ENCODE results near the gene WARS2. TPM values are rescaled to one million over a fixed set of nuclear protein-coding genes. Genes with fewer than 3 reads are reported as not detected.

The WARS2 gene
- total RNA-seq, 4 donors from 2014 or later, result 13.3 to 28.1 (median 16.2) TPM

DNA sequence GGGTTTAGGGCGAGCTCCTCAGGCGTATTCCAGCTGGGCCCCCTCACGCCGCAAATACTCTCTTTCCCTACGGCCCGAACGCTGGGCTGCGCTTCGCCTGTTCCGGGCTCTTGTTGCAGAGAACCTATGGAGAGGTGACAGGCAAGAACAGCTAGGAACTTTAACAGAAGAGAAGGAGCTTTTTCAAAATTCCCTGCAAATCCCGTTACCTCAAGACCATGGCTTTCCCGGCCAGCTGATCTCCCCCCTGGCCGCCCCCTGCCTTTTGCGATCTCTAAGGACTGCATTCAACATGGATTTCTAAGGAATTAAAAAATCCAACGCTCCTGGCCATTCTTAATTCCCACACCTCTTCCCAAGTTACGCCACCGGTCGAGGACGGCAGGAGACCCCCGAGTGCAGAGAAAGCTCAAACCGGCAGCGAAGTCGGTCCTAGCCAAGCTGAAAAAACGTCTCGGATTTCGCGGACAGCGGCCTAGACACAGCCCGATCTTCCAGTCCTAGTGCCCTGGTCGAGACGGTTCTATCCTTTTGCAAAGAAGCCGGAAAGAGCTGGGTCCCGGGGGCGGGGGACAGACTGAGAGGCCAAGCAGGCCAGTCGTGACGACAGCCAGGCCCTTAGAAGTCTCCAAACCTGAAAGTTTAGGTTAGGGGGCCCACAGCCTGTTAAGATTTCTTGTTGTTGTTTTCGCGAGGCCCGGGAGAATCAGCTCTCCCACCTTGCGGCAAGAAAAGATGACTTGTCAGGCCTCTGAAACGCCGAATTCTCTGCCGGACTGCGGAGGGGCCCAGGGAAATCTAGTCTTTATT, 151.2 kb downstream of the WARS2 start:
- TF ChIP-seq EP300 (IDR thresholded peaks at IDR 0.05), result no peak
- TF ChIP-seq, protein P1, sequence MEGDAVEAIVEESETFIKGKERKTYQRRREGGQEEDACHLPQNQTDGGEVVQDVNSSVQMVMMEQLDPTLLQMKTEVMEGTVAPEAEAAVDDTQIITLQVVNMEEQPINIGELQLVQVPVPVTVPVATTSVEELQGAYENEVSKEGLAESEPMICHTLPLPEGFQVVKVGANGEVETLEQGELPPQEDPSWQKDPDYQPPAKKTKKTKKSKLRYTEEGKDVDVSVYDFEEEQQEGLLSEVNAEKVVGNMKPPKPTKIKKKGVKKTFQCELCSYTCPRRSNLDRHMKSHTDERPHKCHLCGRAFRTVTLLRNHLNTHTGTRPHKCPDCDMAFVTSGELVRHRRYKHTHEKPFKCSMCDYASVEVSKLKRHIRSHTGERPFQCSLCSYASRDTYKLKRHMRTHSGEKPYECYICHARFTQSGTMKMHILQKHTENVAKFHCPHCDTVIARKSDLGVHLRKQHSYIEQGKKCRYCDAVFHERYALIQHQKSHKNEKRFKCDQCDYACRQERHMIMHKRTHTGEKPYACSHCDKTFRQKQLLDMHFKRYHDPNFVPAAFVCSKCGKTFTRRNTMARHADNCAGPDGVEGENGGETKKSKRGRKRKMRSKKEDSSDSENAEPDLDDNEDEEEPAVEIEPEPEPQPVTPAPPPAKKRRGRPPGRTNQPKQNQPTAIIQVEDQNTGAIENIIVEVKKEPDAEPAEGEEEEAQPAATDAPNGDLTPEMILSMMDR (IDR thresholded peaks at IDR 0.05), result no peak
- no peak for TF ChIP-seq POLR2A (IDR thresholded peaks at IDR 0.05)
- no peak for TF ChIP-seq POLR2AphosphoS5 (IDR thresholded peaks at IDR 0.05)
- H3K27ac ChIP-seq, result peak overlapping the region; percentile 84
- H3K4me1 ChIP-seq, result peaks cover 44% of the 10 kb centered on the region
- H3K36me3 ChIP-seq, result no peaks in the 10 kb centered on the region
- 42% methylated on average over 40 of the region's 44 CpGs for WGBS
- H3K9me3 ChIP-seq, result no peaks in the 10 kb centered on the region
- peak overlapping the region; percentile 56 for H3K4me3 ChIP-seq
- H3K27me3 ChIP-seq, result peaks cover 100% of the 10 kb centered on the region
- DNase-seq (ENCODE audit: low spot score in 2 of 2), result no peak

DNA sequence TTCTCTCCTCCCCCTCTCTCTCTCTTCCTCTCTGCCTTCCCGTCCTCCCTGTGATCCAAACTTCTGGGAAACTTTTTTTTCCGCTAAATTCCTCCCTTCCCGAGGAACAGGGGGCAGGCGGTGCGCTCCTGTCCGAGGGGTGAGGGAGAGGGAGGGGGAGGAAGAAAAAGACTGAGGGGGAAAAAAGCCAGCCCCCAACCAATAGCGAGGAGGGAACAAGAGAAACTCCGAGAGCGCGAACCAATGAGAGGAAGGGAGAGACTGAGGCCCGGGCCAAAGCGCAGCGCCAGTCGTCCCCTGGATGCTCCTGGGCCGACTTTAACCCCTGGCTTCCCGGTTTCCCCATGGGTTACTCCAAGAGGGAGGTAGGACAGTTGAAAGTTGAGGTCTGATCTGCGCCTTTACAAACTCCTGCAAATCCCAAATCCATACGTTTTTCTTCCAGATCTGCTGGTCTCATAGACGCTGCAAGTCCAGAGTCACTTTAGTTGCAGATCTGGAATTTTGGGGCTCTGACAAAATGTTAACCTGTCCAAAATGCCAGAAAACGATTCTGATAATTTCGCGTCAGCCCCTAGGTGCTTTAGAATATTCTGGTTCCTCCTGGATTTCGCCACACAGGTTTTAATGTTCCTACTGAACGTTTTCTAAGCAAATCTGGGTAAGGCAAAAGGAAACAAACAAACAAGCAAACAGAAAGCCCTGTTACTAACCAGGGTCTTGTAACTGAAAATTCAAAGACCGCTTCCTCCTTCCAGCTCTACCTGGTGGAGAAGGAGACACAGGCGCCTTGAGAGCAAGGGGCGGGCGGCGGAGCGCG, 152.1 kb downstream of the WARS2 start, which contains the start of gene TBX15:
Gene TBX15, minus strand, starts transcription at position 158 of the 820 bp plus-strand sequence. CDS start 548 bp downstream, outside the sequence.
- no peaks in the 10 kb centered on the region for H3K36me3 ChIP-seq
- DNase-seq (ENCODE audit: low spot score in 2 of 2), result no peak
- WGBS, result 19% methylated on average over 31 of the region's 31 CpGs
- no peak for TF ChIP-seq POLR2AphosphoS5 (IDR thresholded peaks at IDR 0.05)
- no peak for TF ChIP-seq EP300 (IDR thresholded peaks at IDR 0.05)
- TF ChIP-seq, protein P1 (IDR thresholded peaks at IDR 0.05), result no peak
- no peak for TF ChIP-seq POLR2A (IDR thresholded peaks at IDR 0.05)
- no peaks in the 10 kb centered on the region for H3K9me3 ChIP-seq
- peaks cover 52% of the 10 kb centered on the region for H3K4me1 ChIP-seq
- H3K27me3 ChIP-seq, result peaks cover 100% of the 10 kb centered on the region
- peak within 1 kb of the TSS; percentile 84 for H3K27ac ChIP-seq
- peak within 1 kb of the TSS; percentile 56 for H3K4me3 ChIP-seq

DNA sequence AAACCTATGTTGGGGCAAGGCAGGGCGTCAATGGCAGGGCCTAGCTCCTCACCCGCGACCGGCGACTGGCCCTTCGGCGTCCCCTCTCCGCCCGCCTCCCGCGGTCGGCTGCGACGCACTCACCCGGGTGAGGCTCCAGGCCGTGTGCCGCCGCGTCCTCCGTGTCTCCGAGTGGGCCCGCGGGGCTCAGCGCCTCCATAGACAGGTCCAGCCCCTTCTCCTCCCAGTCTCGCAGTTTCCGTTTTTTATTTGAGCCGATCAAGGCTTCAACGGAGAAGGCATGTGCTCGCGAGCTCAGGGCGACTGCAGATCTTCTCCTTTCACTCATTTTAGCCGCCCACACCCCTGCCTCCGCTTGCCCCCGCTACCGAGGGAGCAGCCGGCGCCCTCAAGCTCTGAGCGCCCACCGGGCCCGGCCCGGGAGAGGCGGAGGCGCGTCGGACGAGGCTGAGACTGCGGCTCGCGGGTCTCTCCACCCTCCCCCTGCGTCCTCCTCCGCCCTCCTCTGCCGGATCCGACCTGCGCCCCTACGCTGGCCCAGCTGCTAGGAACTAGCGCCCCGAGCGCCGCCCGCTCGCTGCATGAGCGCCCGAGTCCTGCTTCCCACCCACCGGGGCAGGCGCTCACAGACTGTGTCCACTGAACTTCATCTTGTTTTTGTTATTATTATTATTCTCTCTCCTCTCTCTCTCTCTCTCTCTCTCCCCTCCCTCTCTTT, 152.8 kb downstream of the WARS2 start:
- TF ChIP-seq POLR2A (IDR thresholded peaks at IDR 0.05) (peak in 1 of 2 donors; percentile 46), EP300 (IDR thresholded peaks at IDR 0.05) (no peak)
- Histone ChIP-seq H3K27ac (peak overlapping the region; percentile 84), H3K36me3 (no peaks in the 10 kb centered on the region), H3K27me3 (peaks cover 100% of the 10 kb centered on the region), H3K4me1 (peaks cover 52% of the 10 kb centered on the region), H3K9me3 (no peaks in the 10 kb centered on the region), H3K4me3 (peak overlapping the region; percentile 56)
- WGBS, result under 1% methylated on average over 52 of the region's 65 CpGs
- DNase-seq (ENCODE audit: low spot score in 2 of 2), result no peak

DNA sequence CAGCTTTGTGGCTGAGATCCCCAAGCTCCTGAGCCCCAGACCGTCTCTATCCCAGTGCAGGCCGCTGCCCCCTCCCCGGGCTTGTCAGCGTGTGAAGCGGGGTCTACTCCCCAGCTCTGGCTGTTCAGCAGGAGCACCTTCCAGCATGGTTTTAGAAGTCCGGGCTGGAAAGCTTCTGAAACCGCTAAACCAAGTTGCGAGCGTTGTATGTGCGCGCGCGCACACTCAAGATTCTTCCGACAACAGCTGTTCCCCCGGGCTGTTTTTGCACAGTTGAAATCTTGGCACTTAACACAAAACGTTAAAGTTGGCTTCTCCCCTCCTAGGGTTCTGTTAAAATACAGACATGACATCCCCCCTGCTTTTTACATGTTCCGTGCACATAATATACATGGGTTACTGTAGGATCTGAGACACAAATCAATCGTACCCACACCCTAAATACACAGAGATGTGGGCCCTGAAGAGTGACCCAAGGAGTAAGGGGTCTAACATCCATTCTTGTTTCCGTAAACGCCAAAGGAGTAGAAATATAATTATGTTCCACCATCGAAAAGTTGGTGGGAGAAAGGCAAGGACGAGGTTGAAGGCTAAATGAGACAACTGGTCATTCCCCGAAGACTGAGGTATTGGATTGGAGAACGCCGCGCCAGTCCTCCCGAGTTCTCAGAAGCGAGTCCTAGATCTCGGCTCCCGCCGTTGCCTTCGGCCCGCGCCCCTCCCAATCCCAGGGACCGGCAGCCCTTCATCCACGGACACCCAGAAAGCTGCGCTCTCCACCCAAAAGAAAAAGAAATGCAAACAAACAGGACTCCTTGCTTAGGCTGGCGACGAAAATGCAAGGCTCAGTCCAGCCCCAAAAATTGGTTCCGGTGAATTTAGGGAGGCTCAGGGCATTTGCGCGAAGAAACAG, 153.6 kb downstream of the WARS2 start:
- Histone ChIP-seq H3K27ac (peak overlapping the region; percentile 84), H3K4me3 (peak overlapping the region; percentile 56), H3K4me1 (peaks cover 52% of the 10 kb centered on the region), H3K27me3 (peaks cover 97% of the 10 kb centered on the region), H3K9me3 (no peaks in the 10 kb centered on the region), H3K36me3 (no peaks in the 10 kb centered on the region)
- no peak for DNase-seq (ENCODE audit: low spot score in 2 of 2)
- WGBS, result 7% methylated on average over 42 of the region's 42 CpGs
- TF ChIP-seq, protein P1 (IDR thresholded peaks at IDR 0.05), result no peak
- TF ChIP-seq POLR2AphosphoS5 (IDR thresholded peaks at IDR 0.05) (no peak), POLR2A (IDR thresholded peaks at IDR 0.05) (no peak), EP300 (IDR thresholded peaks at IDR 0.05) (no peak)

Measured in suprapubic skin (tissue), 4 donors.